Measurements from ENCODE around the gene MAS1L.

GRCh38 chr6:29510202-29510601 lies 22.4 kb upstream of the MAS1L start:
- TF ChIP-seq GATA2 (IDR thresholded peaks at IDR 0.05; ENCODE audit: low read depth, low read length) = no peak
- no peak for TF ChIP-seq GATA3 (IDR thresholded peaks at IDR 0.05; ENCODE audit: low read depth, low read length)
